Right lobe of liver (tissue), 6 donors: ENCODE results near the gene KCNT1. TPM values are rescaled to one million over a fixed set of nuclear protein-coding genes. Genes with fewer than 3 reads are reported as not detected.

Experiments used
- ATAC-seq, 4 donors: fragments of 200-7000 bp; cut with Tn5 transposase; one replicate each; pipeline ENCODE4 v1.9.1; 2020; ENCODE audit warnings: mild to moderate bottlenecking in 4 of 4, moderate library complexity in 4 of 4
- DNase-seq, 3 donors: peaks; one replicate each; pipeline ENCODE4 v3.0.0-alpha.2; 2020
- H3K27ac ChIP-seq, 3 donors: fragments of 200-600 bp; one replicate each; pipeline ENCODE4 v1.8.0; 2022
- H3K27me3 ChIP-seq, 2 donors: fragments of 200-600 bp; one replicate each; pipeline ENCODE4 v1.8.0; 2022
- H3K36me3 ChIP-seq, 4 donors: fragments of 200-600 bp; sonication (generic) in 1 of 4; one replicate each; pipeline versions ENCODE4 v1.5.1 to v1.8.0; 2017 to 2022; ENCODE audit warnings: control low read depth in 1 of 4
- H3K4me1 ChIP-seq, 4 donors: fragments of 200-600 bp; sonication (generic) in 1 of 4; one replicate each; pipeline versions ENCODE4 v1.5.1 to v1.8.0; 2017 to 2022; ENCODE audit warnings: control low read depth in 1 of 4
- H3K4me3 ChIP-seq, 3 donors: fragments of 200-600 bp; one replicate each; pipeline ENCODE4 v1.8.0; 2022
- H3K9me3 ChIP-seq, 4 donors: fragments of 200-600 bp; sonication (generic) in 1 of 4; one replicate each; pipeline versions ENCODE4 v1.5.1 to v1.8.0; 2017 to 2022; ENCODE audit warnings: control low read depth in 1 of 4
- CTCF ChIP-seq, 4 donors: fragments of 200-600 bp in 3 of 4; fragments of 450-650 bp in 1 of 4; IDR thresholded peaks; one replicate each; pipeline versions ENCODE4 v1.5.1 to v1.8.0; 2016 to 2022; ENCODE audit warnings: antibody characterized with exemption in 4 of 4, mild to moderate bottlenecking in 2 of 4
- POLR2A ChIP-seq: fragments of 450-650 bp; IDR thresholded peaks from one replicate; pipeline ENCODE4 v1.6.1; 2017; ENCODE audit warnings: antibody characterized with exemption, mild to moderate bottlenecking
- WGBS: methylation state at CpG from one replicate; pipeline ENCODE4 v1.1.6; 2018; ENCODE audit warnings: low coverage, low lambda C conversion rate; ENCODE audit not compliant: insufficient coverage; ENCODE audit errors: missing lambda C conversion rate; 5-methylcytosine and 5-hydroxymethylcytosine counted together
- intact Hi-C, 2 donors: fragments of 100-400 bp; cut with DNase I; formaldehyde crosslinking; loops; one replicate each; pipeline versions ENCODE4 v1.11.2 to v1.14.1; 2022
- total RNA-seq, 6 experiments: library from RNA; depleted of rRNA in 2 of 6; stranded (reverse); fragments of >200 nt in 2 of 6; fragmentation: NEBNext Ultra II Directional in 3 of 6; extraction: Animal tissue kit (Norgen Biotek cat#: 25700) in 3 of 6; gene quantifications; one replicate each; pipeline versions ENCODE4 v1.1.0 to v1.2.4, GENCODE V29; 2016 to 2023
- donor health status: DM: no; HTN: yes; CAD: no.
- donor health status: DM: no; HTN: no; CAD: no.
- donor health status: DM: no; HTN: no; CAD: no.
- donor health status: DM: no; HTN: yes; CAD: no.
- donor health status: DM: no; HTN: yes; CAD: no.

KCNT1 gene
- total RNA-seq, 6 experiments from 2014 or later: not detected

- Histone ChIP-seq H3K36me3 (no peaks in the 10 kb centered on the region), H3K4me3 (no peak overlapping the region), H3K9me3 (no peaks in the 10 kb centered on the region), H3K27me3 (no peaks in the 10 kb centered on the region), H3K27ac (no peak overlapping the region), H3K4me1 (no peaks in the 10 kb centered on the region)
- intact Hi-C loops: no loop called here
- ATAC-seq (no peak), DNase-seq (no peak)
- no CpG with 5 or more reads among the region's 36 CpGs for WGBS
- no peak for TF ChIP-seq CTCF (IDR thresholded peaks at IDR 0.05)
- no peak for TF ChIP-seq POLR2A
Measured at GRCh38 chr9:135772702-135773493, 70.9 kb downstream of the KCNT1 start.

GRCh38 chr9:135773530-135774238, 71.7 kb downstream of the KCNT1 start:
- no peak for DNase-seq
- H3K4me1 ChIP-seq: no peaks in the 10 kb centered on the region
- intact Hi-C loops: no loop called here
- no peaks in the 10 kb centered on the region for H3K9me3 ChIP-seq
- no peaks in the 10 kb centered on the region for H3K36me3 ChIP-seq
- ATAC-seq: no peak
- TF ChIP-seq POLR2A: no peak
- TF ChIP-seq CTCF (IDR thresholded peaks at IDR 0.05): no peak
- H3K27ac ChIP-seq: no peak overlapping the region
- H3K4me3 ChIP-seq: no peak overlapping the region
- H3K27me3 ChIP-seq: no peaks in the 10 kb centered on the region
- WGBS: 61% methylated on average over 6 of the region's 11 CpGs

GRCh38 chr9:135774239-135774747, 72.3 kb downstream of the KCNT1 start:
- ATAC-seq (no peak), DNase-seq (no peak)
- intact Hi-C loops: no loop called here
- no peak overlapping the region for H3K27ac ChIP-seq
- H3K9me3 ChIP-seq: no peaks in the 10 kb centered on the region
- H3K36me3 ChIP-seq: no peaks in the 10 kb centered on the region
- no peaks in the 10 kb centered on the region for H3K4me1 ChIP-seq
- H3K4me3 ChIP-seq: no peak overlapping the region
- 77% methylated on average over 10 of the region's 15 CpGs for WGBS
- H3K27me3 ChIP-seq: no peaks in the 10 kb centered on the region
- no peak for TF ChIP-seq POLR2A
- TF ChIP-seq CTCF (IDR thresholded peaks at IDR 0.05): no peak

GRCh38 chr9:135774794-135775525, 73.0 kb downstream of the KCNT1 start:
- H3K36me3 ChIP-seq: no peaks in the 10 kb centered on the region
- WGBS: 82% methylated on average over 7 of the region's 24 CpGs
- TF ChIP-seq CTCF (IDR thresholded peaks at IDR 0.05): no peak
- TF ChIP-seq POLR2A: no peak
- no peaks in the 10 kb centered on the region for H3K9me3 ChIP-seq
- no peaks in the 10 kb centered on the region for H3K4me1 ChIP-seq
- intact Hi-C loops: no loop called here
- no peak overlapping the region for H3K27ac ChIP-seq
- ATAC-seq (peak in 2 of 4 donors; percentile 23 to 38), DNase-seq (no peak)
- H3K4me3 ChIP-seq: no peak overlapping the region
- H3K27me3 ChIP-seq: no peaks in the 10 kb centered on the region
